Measurements from ENCODE around the gene INAFM2. TPM values are rescaled to one million over a fixed set of nuclear protein-coding genes. Genes with fewer than 3 reads are reported as not detected.

Gene INAFM2
- total and polyA plus RNA-seq, 2 donors (not counting 1 experiment from before 2014, with no cell fraction given) = 8.9 to 11.0 TPM

DNA sequence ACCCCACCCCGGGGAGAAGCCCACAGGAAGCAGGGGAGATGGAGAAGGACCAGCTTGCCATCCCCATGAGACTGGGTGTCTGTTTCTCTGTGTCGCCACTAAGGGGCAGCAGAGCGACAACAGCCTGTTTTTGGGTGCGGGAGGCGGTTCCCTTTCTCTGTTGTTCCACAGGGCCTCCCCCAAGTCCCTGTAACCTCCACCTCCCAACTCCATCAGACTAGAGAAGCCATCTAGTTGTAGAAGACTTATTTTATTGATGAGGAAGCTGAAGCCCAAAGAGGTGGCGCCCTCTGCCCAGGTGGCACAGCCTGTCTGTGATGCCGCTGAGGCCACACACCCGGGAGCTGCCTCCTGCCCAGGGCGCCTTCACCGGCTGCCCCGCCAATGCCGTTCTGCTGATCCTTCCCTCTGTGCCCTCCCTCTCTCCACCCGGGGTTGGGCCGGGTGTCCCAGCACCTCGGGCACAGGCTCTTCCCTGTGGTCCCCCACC is 21.2 kb downstream of the INAFM2 start:
- H2AFZ ChIP-seq (ENCODE audit: low read length) = no peak overlapping the region
- peaks cover 26% of the 10 kb centered on the region for H3K4me1 ChIP-seq (ENCODE audit: control insufficient read depth, extremely low read depth, insufficient read depth, low read length)
- no peak overlapping the region for H3K4me2 ChIP-seq (ENCODE audit: extremely low read depth, insufficient read depth, low read length)
- no peaks in the 10 kb centered on the region for H4K20me1 ChIP-seq (ENCODE audit: control insufficient read depth, extremely low read depth, insufficient read depth, low read length)
- peak; percentile 61 to 72 for DNase-seq (ENCODE audit: low read depth in 2 of 2)
- H3K9me3 ChIP-seq (ENCODE audit: control insufficient read depth, insufficient read depth, low read depth, low read length) = no peaks in the 10 kb centered on the region
- peak overlapping the region; percentile 65 for H3K27ac ChIP-seq (ENCODE audit: insufficient read depth, low read length)
- no peaks in the 10 kb centered on the region for H3K36me3 ChIP-seq (ENCODE audit: control insufficient read depth, insufficient read depth, low read length)
- TF ChIP-seq, protein P1, sequence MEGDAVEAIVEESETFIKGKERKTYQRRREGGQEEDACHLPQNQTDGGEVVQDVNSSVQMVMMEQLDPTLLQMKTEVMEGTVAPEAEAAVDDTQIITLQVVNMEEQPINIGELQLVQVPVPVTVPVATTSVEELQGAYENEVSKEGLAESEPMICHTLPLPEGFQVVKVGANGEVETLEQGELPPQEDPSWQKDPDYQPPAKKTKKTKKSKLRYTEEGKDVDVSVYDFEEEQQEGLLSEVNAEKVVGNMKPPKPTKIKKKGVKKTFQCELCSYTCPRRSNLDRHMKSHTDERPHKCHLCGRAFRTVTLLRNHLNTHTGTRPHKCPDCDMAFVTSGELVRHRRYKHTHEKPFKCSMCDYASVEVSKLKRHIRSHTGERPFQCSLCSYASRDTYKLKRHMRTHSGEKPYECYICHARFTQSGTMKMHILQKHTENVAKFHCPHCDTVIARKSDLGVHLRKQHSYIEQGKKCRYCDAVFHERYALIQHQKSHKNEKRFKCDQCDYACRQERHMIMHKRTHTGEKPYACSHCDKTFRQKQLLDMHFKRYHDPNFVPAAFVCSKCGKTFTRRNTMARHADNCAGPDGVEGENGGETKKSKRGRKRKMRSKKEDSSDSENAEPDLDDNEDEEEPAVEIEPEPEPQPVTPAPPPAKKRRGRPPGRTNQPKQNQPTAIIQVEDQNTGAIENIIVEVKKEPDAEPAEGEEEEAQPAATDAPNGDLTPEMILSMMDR (conservative IDR thresholded peaks at IDR 0.05 in 1 of 2, IDR thresholded peaks at IDR 0.05 in 1 of 2; ENCODE audit: low read depth in 1 of 2, low read length in 2 of 2) = peak; percentile 74 to 81
- TF ChIP-seq EZH2 (IDR thresholded peaks at IDR 0.05; ENCODE audit: low read length, missing control alignments) = no peak
- peaks cover 4% of the 10 kb centered on the region for H3K79me2 ChIP-seq (ENCODE audit: control insufficient read depth, insufficient read depth, low read length)
- no peak overlapping the region for H3K4me3 ChIP-seq (replicated peaks in 1 of 4; ENCODE audit: control extremely low read depth in 1 of 4, insufficient read depth in 1 of 4, low read depth in 3 of 4, low read length in 4 of 4)
- no peak overlapping the region for H3K9ac ChIP-seq (ENCODE audit: insufficient read depth, low read length)
- H3K27me3 ChIP-seq (ENCODE audit: control insufficient read depth, insufficient read depth, low read length) = no peaks in the 10 kb centered on the region

DNA sequence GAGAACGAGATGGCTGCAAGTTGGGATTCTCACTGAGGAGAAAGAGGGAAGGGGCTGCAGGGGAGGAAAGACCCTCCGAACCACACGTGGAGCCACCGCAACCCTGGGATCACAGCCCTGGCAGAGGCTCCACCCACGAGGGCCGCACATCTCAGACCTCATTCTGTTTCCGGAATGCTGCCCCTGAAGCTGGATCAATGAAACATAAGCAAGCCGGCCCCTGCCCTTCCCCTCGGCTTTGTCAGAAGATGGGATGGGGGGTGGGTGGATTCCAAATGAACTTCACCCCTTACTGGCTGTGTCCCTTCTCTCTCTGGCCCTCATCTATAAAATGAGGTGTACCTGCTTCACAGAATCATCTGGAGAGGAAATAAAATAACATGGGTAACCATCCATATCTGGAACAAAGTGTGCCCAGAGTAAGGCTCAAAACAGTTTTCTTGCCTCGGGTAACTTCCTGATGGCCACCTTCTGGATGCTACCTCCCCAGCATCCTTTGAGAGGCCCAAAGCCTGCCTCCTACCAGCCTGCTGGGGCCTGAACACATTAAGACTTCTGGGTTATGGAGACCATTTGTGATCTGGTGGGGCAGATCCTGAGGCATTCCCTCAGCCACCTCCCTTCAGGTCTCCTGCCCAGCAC is 21.9 kb downstream of the INAFM2 start:
- Histone ChIP-seq H4K20me1 (ENCODE audit: control insufficient read depth, extremely low read depth, insufficient read depth, low read length) (no peaks in the 10 kb centered on the region), H3K36me3 (ENCODE audit: control insufficient read depth, insufficient read depth, low read length) (no peaks in the 10 kb centered on the region), H3K79me2 (ENCODE audit: control insufficient read depth, insufficient read depth, low read length) (no peaks in the 10 kb centered on the region), H3K9me3 (ENCODE audit: control insufficient read depth, insufficient read depth, low read depth, low read length) (no peaks in the 10 kb centered on the region), H3K4me1 (ENCODE audit: control insufficient read depth, extremely low read depth, insufficient read depth, low read length) (peaks cover 25% of the 10 kb centered on the region), H3K4me3 (replicated peaks in 1 of 4; ENCODE audit: control extremely low read depth in 1 of 4, insufficient read depth in 1 of 4, low read depth in 3 of 4, low read length in 4 of 4) (no peak overlapping the region), H3K27ac (ENCODE audit: insufficient read depth, low read length) (no peak overlapping the region), H2AFZ (ENCODE audit: low read length) (no peak overlapping the region), H3K9ac (ENCODE audit: insufficient read depth, low read length) (no peak overlapping the region), H3K4me2 (ENCODE audit: extremely low read depth, insufficient read depth, low read length) (no peak overlapping the region), H3K27me3 (ENCODE audit: control insufficient read depth, insufficient read depth, low read length) (no peaks in the 10 kb centered on the region)
- DNase-seq (ENCODE audit: low read depth in 2 of 2) = no peak
- TF ChIP-seq, protein P1 (conservative IDR thresholded peaks at IDR 0.05 in 1 of 2, IDR thresholded peaks at IDR 0.05 in 1 of 2; ENCODE audit: low read depth in 1 of 2, low read length in 2 of 2) = no peak
- TF ChIP-seq EZH2 (IDR thresholded peaks at IDR 0.05; ENCODE audit: low read length, missing control alignments) = no peak

DNA sequence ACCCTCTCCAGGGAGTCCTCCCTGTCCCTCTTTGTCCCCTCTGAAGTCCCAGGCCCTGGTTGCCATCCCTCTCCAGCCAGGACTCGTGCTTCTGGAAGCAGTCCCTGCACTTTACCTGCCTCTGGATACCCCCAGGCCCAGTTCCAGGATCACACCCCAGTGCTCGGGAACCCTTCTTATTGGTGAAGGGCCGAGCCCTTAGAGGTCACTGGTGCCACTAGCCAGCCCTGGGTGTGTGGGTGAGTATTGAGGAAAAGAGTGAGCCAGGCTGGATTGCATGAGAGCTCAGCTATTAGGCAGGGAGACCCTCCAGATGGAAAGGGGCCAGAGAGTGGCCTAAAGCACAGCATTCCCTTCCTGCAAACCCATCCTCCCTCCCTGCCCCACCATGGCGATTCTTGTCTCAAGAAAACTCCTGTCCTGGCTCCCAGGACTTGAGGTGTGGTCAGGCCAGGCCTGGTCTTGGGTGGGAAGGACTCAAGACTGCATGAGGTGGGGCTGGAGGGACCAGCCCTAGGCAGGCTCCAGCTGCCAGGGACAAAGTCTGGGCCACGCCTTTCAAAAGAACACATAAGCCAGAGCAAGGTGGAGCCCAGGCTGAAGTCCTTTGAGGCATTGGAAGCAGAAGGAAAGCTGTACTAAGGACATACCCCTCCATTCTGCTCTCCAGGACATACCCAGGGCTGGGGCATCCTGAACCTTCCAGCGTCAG is 22.5 kb downstream of the INAFM2 start:
- Histone ChIP-seq H3K4me1 (ENCODE audit: control insufficient read depth, extremely low read depth, insufficient read depth, low read length) (peaks cover 20% of the 10 kb centered on the region), H3K27ac (ENCODE audit: insufficient read depth, low read length) (no peak overlapping the region), H3K9me3 (ENCODE audit: control insufficient read depth, insufficient read depth, low read depth, low read length) (no peaks in the 10 kb centered on the region), H4K20me1 (ENCODE audit: control insufficient read depth, extremely low read depth, insufficient read depth, low read length) (no peaks in the 10 kb centered on the region), H3K4me3 (replicated peaks in 1 of 4; ENCODE audit: control extremely low read depth in 1 of 4, insufficient read depth in 1 of 4, low read depth in 3 of 4, low read length in 4 of 4) (no peak overlapping the region), H3K4me2 (ENCODE audit: extremely low read depth, insufficient read depth, low read length) (no peak overlapping the region), H3K79me2 (ENCODE audit: control insufficient read depth, insufficient read depth, low read length) (no peaks in the 10 kb centered on the region), H2AFZ (ENCODE audit: low read length) (no peak overlapping the region), H3K36me3 (ENCODE audit: control insufficient read depth, insufficient read depth, low read length) (no peaks in the 10 kb centered on the region), H3K27me3 (ENCODE audit: control insufficient read depth, insufficient read depth, low read length) (peaks cover 2% of the 10 kb centered on the region), H3K9ac (ENCODE audit: insufficient read depth, low read length) (no peak overlapping the region)
- TF ChIP-seq EZH2 (IDR thresholded peaks at IDR 0.05; ENCODE audit: low read length, missing control alignments) = no peak
- TF ChIP-seq, protein P1 (conservative IDR thresholded peaks at IDR 0.05 in 1 of 2, IDR thresholded peaks at IDR 0.05 in 1 of 2; ENCODE audit: low read depth in 1 of 2, low read length in 2 of 2) = no peak
- DNase-seq (ENCODE audit: low read depth in 2 of 2) = no peak
